Upper lobe of left lung (tissue), 6 donors: ENCODE results near the gene WDR46. TPM values are rescaled to one million over a fixed set of nuclear protein-coding genes. Genes with fewer than 3 reads are reported as not detected.

Experiments
- ATAC-seq, 2 donors: fragments of 200-7000 bp; cut with Tn5 transposase; one replicate each; pipeline ENCODE4 v1.9.1; 2022; ENCODE audit warnings: mild to moderate bottlenecking in 2 of 2, moderate library complexity in 2 of 2; ENCODE audit not compliant: low FRiP score in 2 of 2
- DNase-seq, 2 donors: peaks; one replicate each; pipeline ENCODE4 v3.0.0-alpha.2; 2019 to 2020
- H3K27ac ChIP-seq, 4 donors: fragments of 200-600 bp; sonication (generic); one replicate each; pipeline ENCODE4 v1.5.1; 2016 to 2019
- H3K27me3 ChIP-seq, 4 donors: fragments of 200-600 bp; sonication (generic); one replicate each; pipeline ENCODE4 v1.5.1; 2017 to 2019
- H3K36me3 ChIP-seq, 4 donors: fragments of 200-600 bp; sonication (generic); one replicate each; pipeline ENCODE4 v1.5.1; 2016 to 2019
- H3K4me1 ChIP-seq, 4 donors: fragments of 200-600 bp; sonication (generic); one replicate each; pipeline ENCODE4 v1.5.1; 2018 to 2019
- H3K4me3 ChIP-seq, 4 donors: fragments of 200-600 bp; sonication (generic); one replicate each; pipeline ENCODE4 v1.5.1; 2017 to 2019; ENCODE audit warnings: mild to moderate bottlenecking in 2 of 4, moderate library complexity in 1 of 4
- H3K9me3 ChIP-seq, 4 donors: fragments of 200-600 bp; sonication (generic); one replicate each; pipeline ENCODE4 v1.5.1; 2018 to 2019
- CTCF ChIP-seq, 6 experiments: fragments of 450-650 bp in 4 of 6; fragments of 200-600 bp in 2 of 6; sonication (generic) in 2 of 6; IDR thresholded peaks; one replicate each; pipeline ENCODE4 v1.5.1; 2016 to 2019; ENCODE audit warnings: antibody characterized with exemption in 6 of 6
- EP300 ChIP-seq, 4 donors: sonication (generic); formaldehyde crosslinking; IDR thresholded peaks; one replicate each; pipeline ENCODE4 v1.5.1; 2017; ENCODE audit warnings: antibody characterized with exemption in 4 of 4, control low read depth in 2 of 4
- POLR2A ChIP-seq, 4 donors: fragments of 450-650 bp; IDR thresholded peaks; one replicate each; pipeline ENCODE4 v1.5.1; 2016 to 2017; ENCODE audit warnings: antibody characterized with exemption in 4 of 4, mild to moderate bottlenecking in 2 of 4
- POLR2AphosphoS5 ChIP-seq, 2 donors: sonication (generic); formaldehyde crosslinking; IDR thresholded peaks; one replicate each; pipeline ENCODE4 v1.5.1; 2017; ENCODE audit warnings: antibody characterized with exemption in 2 of 2
- WGBS, 2 donors: methylation state at CpG; one replicate each; pipeline ENCODE4 v1.1.5; 2017 to 2018; 5-methylcytosine and 5-hydroxymethylcytosine counted together
- total RNA-seq, 6 donors: library from RNA; depleted of rRNA in 4 of 6; stranded (reverse); fragments of >200 nt in 4 of 6; gene quantifications; one replicate each; pipeline versions ENCODE4 v1.1.0 to v1.2.1, GENCODE V29; 2016 to 2021
- donor health status: DM: no; HTN: no; CAD: no; lungs with moderate emphysema.
- donor health status: DM: no; HTN: yes; CAD: no; lungs with severe emphysema.

WDR46 gene
- total RNA-seq, 6 donors from 2014 or later, result 21.1 to 50.3 (median 41.7) TPM

DNA sequence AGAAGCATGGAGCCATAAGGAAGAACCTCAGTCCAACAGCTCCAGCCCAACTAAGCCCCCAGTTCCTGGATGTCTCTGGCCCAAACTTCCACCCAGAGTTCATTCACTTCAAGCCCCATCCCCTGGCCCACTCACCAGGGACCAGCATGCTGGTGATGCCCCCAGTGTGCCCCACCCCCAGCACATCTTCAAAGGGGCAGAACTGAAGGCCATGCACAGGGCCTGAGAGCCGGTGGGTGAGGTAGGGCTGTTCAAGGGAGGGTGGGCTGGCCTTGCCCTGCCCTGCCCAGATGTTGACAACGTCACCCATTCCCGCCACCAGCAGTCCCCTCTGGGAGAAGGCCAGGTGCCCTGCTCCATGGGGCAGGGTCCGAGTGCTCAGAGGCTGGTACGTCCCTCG is 8.5 kb downstream of the WDR46 start:
- ATAC-seq (no peak), DNase-seq (no peak)
- peak overlapping the region in 2 of 4 donors; percentile 6 to 34 for H3K27ac ChIP-seq
- no peaks in the 10 kb centered on the region for H3K9me3 ChIP-seq
- no peak for TF ChIP-seq POLR2A (IDR thresholded peaks at IDR 0.05)
- no peak for TF ChIP-seq POLR2AphosphoS5 (IDR thresholded peaks at IDR 0.05)
- TF ChIP-seq CTCF (IDR thresholded peaks at IDR 0.05), result no peak
- no peak for TF ChIP-seq EP300 (IDR thresholded peaks at IDR 0.05)
- peaks cover 18 to 36% (median 29%) of the 10 kb centered on the region in 4 donors for H3K4me1 ChIP-seq
- peaks cover 0 to 79% (median 41%) of the 10 kb centered on the region in 4 donors for H3K36me3 ChIP-seq
- WGBS, 2 donors, result 93 to 100% methylated on average over 2 to 6 of the region's 6 CpGs
- H3K4me3 ChIP-seq, result no peak overlapping the region
- no peaks in the 10 kb centered on the region for H3K27me3 ChIP-seq

DNA sequence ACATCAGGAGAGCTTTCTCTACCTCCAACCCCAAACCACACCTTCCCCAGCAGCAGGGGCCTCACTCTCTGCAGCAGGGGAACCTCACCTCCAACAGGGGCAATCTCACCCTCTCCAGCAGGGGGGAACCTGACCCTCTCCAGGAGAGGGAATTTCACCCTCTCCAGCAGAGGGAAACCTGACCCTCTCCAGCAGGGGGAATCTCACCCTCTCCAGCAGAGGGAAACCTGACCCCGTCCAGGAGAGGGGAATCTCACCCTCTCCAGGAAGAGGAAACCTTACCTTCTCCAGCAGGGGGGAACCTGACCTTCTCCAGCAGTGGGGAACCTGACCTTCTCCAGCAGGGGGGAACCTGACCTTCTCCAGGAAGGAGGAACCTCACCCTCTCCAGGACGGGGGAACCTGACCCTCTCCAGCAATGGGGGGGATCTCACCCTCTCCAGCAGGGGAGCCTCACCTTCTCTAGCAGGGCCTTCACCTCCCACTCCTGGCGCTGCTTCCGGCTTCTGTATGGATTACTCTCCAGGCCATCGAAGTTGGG is 9.0 kb downstream of the WDR46 start:
- no peaks in the 10 kb centered on the region for H3K27me3 ChIP-seq
- H3K4me3 ChIP-seq, result no peak overlapping the region
- H3K9me3 ChIP-seq, result no peaks in the 10 kb centered on the region
- ATAC-seq (no peak), DNase-seq (no peak)
- H3K36me3 ChIP-seq, result peaks cover 0 to 79% (median 42%) of the 10 kb centered on the region in 4 donors
- no peak for TF ChIP-seq POLR2AphosphoS5 (IDR thresholded peaks at IDR 0.05)
- TF ChIP-seq POLR2A (IDR thresholded peaks at IDR 0.05), result no peak
- peak in 3 of 6 experiments; percentile 39 to 57 (median 39) for TF ChIP-seq CTCF (IDR thresholded peaks at IDR 0.05)
- TF ChIP-seq EP300 (IDR thresholded peaks at IDR 0.05), result no peak
- peak overlapping the region in 1 of 4 donors; percentile 6 for H3K27ac ChIP-seq
- peaks cover 23 to 41% (median 32%) of the 10 kb centered on the region in 4 donors for H3K4me1 ChIP-seq
- WGBS, 2 donors, result 65 to 72% methylated on average over 4 to 5 of the region's 5 CpGs

DNA sequence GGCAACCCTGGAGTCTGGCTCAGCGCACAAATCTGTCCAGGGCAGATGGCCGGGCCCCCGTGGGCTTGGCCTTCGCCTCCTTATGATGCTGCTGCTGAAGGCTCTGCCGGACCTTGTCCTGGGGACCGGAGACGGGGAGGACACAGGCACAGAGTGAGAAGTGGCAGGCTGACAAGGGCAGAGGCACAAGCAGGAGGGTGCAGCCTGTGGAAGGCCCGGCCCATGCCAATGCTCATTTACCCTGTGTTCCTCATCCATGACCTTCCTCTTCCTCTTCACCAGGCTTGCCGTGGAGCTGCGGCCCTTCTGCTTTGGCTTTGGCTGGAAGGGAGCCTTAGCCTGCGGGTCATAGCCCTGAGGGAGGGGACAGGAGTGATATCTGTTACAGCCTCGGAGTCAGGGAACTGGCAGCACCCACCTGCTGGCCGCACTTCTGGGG is 9.8 kb downstream of the WDR46 start:
- TF ChIP-seq POLR2A (IDR thresholded peaks at IDR 0.05) (no peak), EP300 (IDR thresholded peaks at IDR 0.05) (no peak), CTCF (IDR thresholded peaks at IDR 0.05) (no peak), POLR2AphosphoS5 (IDR thresholded peaks at IDR 0.05) (no peak)
- H3K9me3 ChIP-seq, result no peaks in the 10 kb centered on the region
- no peak overlapping the region for H3K4me3 ChIP-seq
- no peak for ATAC-seq
- peaks cover 31 to 48% (median 40%) of the 10 kb centered on the region in 4 donors for H3K4me1 ChIP-seq
- WGBS, 2 donors, result 79 to 88% methylated on average over 3 to 13 of the region's 13 CpGs
- DNase-seq, result peak in 1 of 2 donors; percentile 64
- peak overlapping the region in 2 of 4 donors; percentile 17 to 97 for H3K27ac ChIP-seq
- H3K27me3 ChIP-seq, result no peaks in the 10 kb centered on the region
- peaks cover 0 to 79% (median 45%) of the 10 kb centered on the region in 4 donors for H3K36me3 ChIP-seq

DNA sequence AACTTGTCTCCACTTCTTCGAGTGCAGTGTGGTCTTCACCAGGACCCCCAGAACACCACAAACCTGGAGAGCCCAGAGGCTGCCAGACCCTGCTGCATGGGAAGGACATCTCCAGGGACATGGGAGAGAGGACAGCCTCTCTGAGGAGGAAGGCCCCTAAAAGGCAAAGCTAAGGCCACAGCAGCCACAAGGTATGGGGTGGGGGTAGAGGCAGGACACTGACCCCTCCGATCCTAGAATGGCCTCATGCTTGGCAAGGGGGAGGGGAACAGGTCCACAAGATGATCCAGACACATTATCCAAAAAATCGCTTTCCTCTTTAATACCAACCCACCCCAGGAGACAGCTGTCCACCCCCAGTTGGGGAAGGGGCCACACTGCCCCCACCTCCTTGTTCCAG is 10.2 kb downstream of the WDR46 start:
- no peak for TF ChIP-seq EP300 (IDR thresholded peaks at IDR 0.05)
- no peak for TF ChIP-seq POLR2A (IDR thresholded peaks at IDR 0.05)
- no peak for TF ChIP-seq POLR2AphosphoS5 (IDR thresholded peaks at IDR 0.05)
- no peak for TF ChIP-seq CTCF (IDR thresholded peaks at IDR 0.05)
- Histone ChIP-seq H3K9me3 (no peaks in the 10 kb centered on the region), H3K4me1 (peaks cover 35 to 53% (median 44%) of the 10 kb centered on the region in 4 donors), H3K27me3 (no peaks in the 10 kb centered on the region), H3K36me3 (peaks cover 0 to 79% (median 47%) of the 10 kb centered on the region in 4 donors), H3K4me3 (no peak overlapping the region), H3K27ac (peak overlapping the region in 2 of 4 donors; percentile 94 to 97)
- ATAC-seq (no peak), DNase-seq (no peak)
- 91 to 94% methylated on average over 3 of the region's 3 CpGs for WGBS, 2 donors

DNA sequence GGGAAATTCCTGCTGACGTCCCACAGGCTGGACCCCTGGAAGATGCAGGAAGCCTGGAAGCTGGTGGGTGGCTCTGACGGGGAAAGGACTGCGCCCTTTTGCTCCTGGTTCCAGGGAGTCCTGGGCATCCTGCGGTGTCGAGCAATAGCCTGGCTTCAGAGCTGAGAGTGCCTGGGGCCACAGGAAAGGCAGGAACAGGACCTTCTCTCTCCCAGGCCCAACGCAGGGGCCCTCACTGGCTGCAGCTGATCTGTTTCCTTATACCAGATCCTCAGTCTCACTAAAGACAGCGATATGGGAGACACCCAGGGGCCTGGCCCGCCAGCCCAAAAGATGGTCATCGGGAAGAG is 10.7 kb downstream of the WDR46 start:
- Histone ChIP-seq H3K36me3 (peaks cover 0 to 80% (median 46%) of the 10 kb centered on the region in 4 donors), H3K4me1 (peaks cover 40 to 58% (median 49%) of the 10 kb centered on the region in 4 donors), H3K27me3 (no peaks in the 10 kb centered on the region), H3K9me3 (no peaks in the 10 kb centered on the region), H3K4me3 (peak overlapping the region in 2 of 4 donors; percentile 67 to 79), H3K27ac (peak overlapping the region; percentile 89 to 97 (median 92))
- WGBS, 2 donors, result 74 to 82% methylated on average over 7 to 8 of the region's 9 CpGs
- ATAC-seq (no peak), DNase-seq (no peak)
- no peak for TF ChIP-seq POLR2A (IDR thresholded peaks at IDR 0.05)
- no peak for TF ChIP-seq EP300 (IDR thresholded peaks at IDR 0.05)
- TF ChIP-seq CTCF (IDR thresholded peaks at IDR 0.05), result no peak
- no peak for TF ChIP-seq POLR2AphosphoS5 (IDR thresholded peaks at IDR 0.05)
